Renal pelvis (tissue), 12 donors: ENCODE data around the gene SLC25A14. TPM values are rescaled to one million over a fixed set of nuclear protein-coding genes. Genes with fewer than 3 reads are reported as not detected.
"Not testable (repeated sequence)": the region's sequence is repeated elsewhere in the genome, so short reads cannot be mapped to it uniquely, and the experiment has no call there.

Experiments used
- DNase-seq: peaks from one replicate; pipeline ENCODE4 v3.0.0-alpha.2; 2013
- long read RNA-seq, 16 experiments: transcript quantifications; one replicate each; lab custom pipeline, GENCODE V29; 2026
- polyA plus RNA-seq, 3 donors: library from polyadenylated mRNA; unstranded; fragments of 120-200 nt; gene quantifications; one replicate each; pipeline ENCODE4 v1.2.1, GENCODE V29; 2013; ENCODE audit not compliant: insufficient read length in 3 of 3

The SLC25A14 gene
- 10 to 100 TPM; 20.8 to 34.4 (median 29.3) TPM for polyA plus RNA-seq
- long read RNA-seq, donor 1, partial matches to known transcripts: 0 of 3 reads
- long read RNA-seq, donor 1, other reads (novel, unspliced or antisense): 0 of 3 reads
- long read RNA-seq, donor 2, partial matches to known transcripts: 0 of 3 reads
- long read RNA-seq, donor 2, other reads (novel, unspliced or antisense): 0 of 3 reads
- long read RNA-seq, donor 3, partial matches to known transcripts: 0 of 3 reads
- long read RNA-seq, donor 3, other reads (novel, unspliced or antisense): 0 of 3 reads
- long read RNA-seq, donor 4, partial matches to known transcripts: 0 of 3 reads
- long read RNA-seq, donor 4, other reads (novel, unspliced or antisense): 0 of 3 reads
- long read RNA-seq, donor 5, partial matches to known transcripts: 0 of 1 reads
- long read RNA-seq, donor 5, other reads (novel, unspliced or antisense): 0 of 1 reads
- long read RNA-seq, donor 6, partial matches to known transcripts: 0 of 2 reads
- long read RNA-seq, donor 6, other reads (novel, unspliced or antisense): 0 of 2 reads
- long read RNA-seq, donor 7, partial matches to known transcripts: 0 of 2 reads
- long read RNA-seq, donor 7, other reads (novel, unspliced or antisense): 0 of 2 reads
- long read RNA-seq, donor 8, partial matches to known transcripts: 0 of 2 reads
- long read RNA-seq, donor 8, other reads (novel, unspliced or antisense): 0 of 2 reads
- long read RNA-seq, donor 9, partial matches to known transcripts: 0 of 4 reads
- long read RNA-seq, donor 9, other reads (novel, unspliced or antisense): 0 of 4 reads
- long read RNA-seq, donor 10, partial matches to known transcripts: 0 of 2 reads
- long read RNA-seq, donor 10, other reads (novel, unspliced or antisense): 0 of 2 reads
- long read RNA-seq, donor 11: 0 reads
- long read RNA-seq, donor 12, partial matches to known transcripts: 0 of 4 reads
- long read RNA-seq, donor 12, other reads (novel, unspliced or antisense): 0 of 4 reads
- long read RNA-seq, donor 13, partial matches to known transcripts: 0 of 2 reads
- long read RNA-seq, donor 13, other reads (novel, unspliced or antisense): 0 of 2 reads
- long read RNA-seq, donor 14, partial matches to known transcripts: 0 of 1 reads
- long read RNA-seq, donor 14, other reads (novel, unspliced or antisense): 0 of 1 reads
- long read RNA-seq, donor 15, transcript SLC25A14-207 (3 exons, 922 nt): major isoform, 5 of 7 reads
- long read RNA-seq, donor 15, partial matches to known transcripts: 0 of 7 reads
- long read RNA-seq, donor 15, other reads (novel, unspliced or antisense): 0 of 7 reads
- long read RNA-seq, donor 16, transcript SLC25A14-207 (3 exons, 922 nt): major isoform, 5 of 15 reads
- long read RNA-seq, donor 16, partial matches to known transcripts: 7 of 15 reads
- long read RNA-seq, donor 16, other reads (novel, unspliced or antisense): 0 of 15 reads

- DNase-seq: peak; percentile 81
These were observed at the start of gene SLC25A14 for GRCh38 chrX:130339408-130340222. SLC25A14 (plus strand) TSS chrX:130339919; CDS start chrX:130340279, 360 bp downstream.

GRCh38 chrX:130295519-130296296 is 44.0 kb upstream of the SLC25A14 start:
- DNase-seq: no peak

GRCh38 chrX:130296297-130296678 is 43.4 kb upstream of the SLC25A14 start:
- no peak for DNase-seq

- DNase-seq: no peak
These were observed 43.0 kb upstream of the SLC25A14 start for GRCh38 chrX:130296743-130297142.

GRCh38 chrX:130299279-130300009 is 40.3 kb upstream of the SLC25A14 start:
- no peak for DNase-seq

GRCh38 chrX:130300010-130300282 is 39.8 kb upstream of the SLC25A14 start:
- DNase-seq: no peak

GRCh38 chrX:130301405-130301804 is 38.3 kb upstream of the SLC25A14 start:
- DNase-seq: no peak

GRCh38 chrX:130301977-130302376 is 37.7 kb upstream of the SLC25A14 start:
- no peak for DNase-seq

- no peak for DNase-seq
These were observed 34.9 kb upstream of the SLC25A14 start for GRCh38 chrX:130304587-130305368.

GRCh38 chrX:130319886-130320285 is 19.8 kb upstream of the SLC25A14 start:
- DNase-seq: not testable (repeated sequence)

GRCh38 chrX:130321550-130321949 is 18.2 kb upstream of the SLC25A14 start:
- DNase-seq: no peak

- no peak for DNase-seq
These were observed 9.6 kb upstream of the SLC25A14 start for GRCh38 chrX:130330146-130330545.

GRCh38 chrX:130330706-130331105 is 9.0 kb upstream of the SLC25A14 start:
- peak; percentile 23 for DNase-seq

GRCh38 chrX:130336531-130336930 is 3.2 kb upstream of the SLC25A14 start:
- no peak for DNase-seq

GRCh38 chrX:130338869-130339268 is 850 bp upstream of the SLC25A14 start:
- DNase-seq: not testable (repeated sequence)

GRCh38 chrX:130340271-130340670 is 552 bp downstream of the SLC25A14 start:
- no peak for DNase-seq

- no peak for DNase-seq
These were observed 3.7 kb downstream of the SLC25A14 start for GRCh38 chrX:130343411-130343810.

- no peak for DNase-seq
These were observed 7.6 kb downstream of the SLC25A14 start for GRCh38 chrX:130347321-130347720.

- DNase-seq: no peak
These were observed 11.8 kb downstream of the SLC25A14 start for GRCh38 chrX:130351567-130351966.
